Neuronal stem cell (in vitro differentiated cells): Measurements from ENCODE around the gene GDF2.

Experiments used
- DNase-seq: peaks from one replicate; pipeline ENCODE4 v3.0.0-alpha.2; 2013; ENCODE audit warnings: low spot score
- H2AFZ ChIP-seq: one replicate; pipeline ENCODE4 v1.6.1; 2013; ENCODE audit warnings: mild to moderate bottlenecking, low read length, inconsistent platforms
- H2AK5ac ChIP-seq: 2 replicates; pipeline ENCODE4 v1.6.1; 2013; ENCODE audit warnings: low read depth, mild to moderate bottlenecking, inconsistent platforms, low read length, moderate library complexity, mixed read lengths
- H2BK120ac ChIP-seq: 2 replicates; pipeline ENCODE4 v1.6.1; 2013; ENCODE audit warnings: low read depth, mild to moderate bottlenecking, inconsistent platforms, low read length, moderate library complexity, mixed read lengths
- H2BK12ac ChIP-seq: one replicate; pipeline ENCODE4 v1.6.1; 2013; ENCODE audit warnings: low read length, inconsistent platforms
- H2BK15ac ChIP-seq: 2 replicates; pipeline ENCODE4 v1.6.1; 2013; ENCODE audit warnings: mild to moderate bottlenecking, low read length, inconsistent platforms, mixed read lengths
- H2BK5ac ChIP-seq: one replicate; pipeline ENCODE4 v1.6.1; 2013; ENCODE audit warnings: inconsistent platforms, mild to moderate bottlenecking, low read length, moderate library complexity
- H3K14ac ChIP-seq: one replicate; pipeline ENCODE4 v1.6.1; 2013; ENCODE audit warnings: low read length, inconsistent platforms
- H3K18ac ChIP-seq: 2 replicates; pipeline ENCODE4 v1.6.1; 2013; ENCODE audit warnings: low read length, inconsistent platforms
- H3K23ac ChIP-seq: 2 replicates; pipeline ENCODE4 v1.6.1; 2013; ENCODE audit warnings: low read depth, mild to moderate bottlenecking, mixed read lengths, low read length, inconsistent platforms; ENCODE audit not compliant: poor library complexity
- H3K27ac ChIP-seq: replicated peaks from 3 replicates; pipeline ENCODE4 v1.5.1; 2013; ENCODE audit warnings: low read length, inconsistent platforms
- H3K27me3 ChIP-seq, 3 experiments: 2 replicates each; pipeline ENCODE4 v1.6.1; 2013; ENCODE audit warnings: low read length in 3 of 3, mild to moderate bottlenecking in 2 of 3, inconsistent platforms in 1 of 3, low read depth in 1 of 3, mixed read lengths in 1 of 3, moderate library complexity in 1 of 3; ENCODE audit not compliant: control insufficient read depth in 3 of 3, insufficient read depth in 3 of 3
- H3K36me3 ChIP-seq, 2 donors: replicated peaks in 1 of 2; 2 replicates each; pipeline ENCODE4 v1.6.1; 2013; ENCODE audit warnings: low read length in 2 of 2; ENCODE audit not compliant: control insufficient read depth in 2 of 2, insufficient read depth in 2 of 2
- H3K4ac ChIP-seq: 2 replicates; pipeline ENCODE4 v1.6.1; 2013; ENCODE audit warnings: inconsistent platforms, mild to moderate bottlenecking, low read length, moderate library complexity
- H3K4me1 ChIP-seq, 2 donors: 1 replicate in 1 of 2; 2 replicates in 1 of 2; pipeline ENCODE4 v1.6.1; 2013; ENCODE audit warnings: low read length in 2 of 2, low read depth in 1 of 2; ENCODE audit not compliant: control insufficient read depth in 2 of 2, insufficient read depth in 1 of 2
- H3K4me2 ChIP-seq: one replicate; pipeline ENCODE4 v1.6.1; 2013; ENCODE audit warnings: mild to moderate bottlenecking, low read length, inconsistent platforms; ENCODE audit not compliant: insufficient read depth, poor library complexity, severe bottlenecking
- H3K4me3 ChIP-seq, 2 donors: 2 replicates each; pipeline ENCODE4 v1.5.1; 2013; ENCODE audit warnings: low read length in 2 of 2, mild to moderate bottlenecking in 2 of 2, inconsistent platforms in 1 of 2, moderate library complexity in 1 of 2
- H3K79me1 ChIP-seq: one replicate; pipeline ENCODE4 v1.6.1; 2013; ENCODE audit warnings: low read depth, mild to moderate bottlenecking, inconsistent platforms, low read length, moderate library complexity
- H3K9ac ChIP-seq: one replicate; pipeline ENCODE4 v1.6.1; 2013; ENCODE audit warnings: mild to moderate bottlenecking, low read depth, low read length, inconsistent platforms; ENCODE audit not compliant: poor library complexity
- H3K9me3 ChIP-seq, 2 donors: replicated peaks in 1 of 2; 2 replicates each; pipeline versions ENCODE3 to v1.6.1; 2013; ENCODE audit warnings: low read length in 2 of 2, mild to moderate bottlenecking in 2 of 2, inconsistent platforms in 1 of 2, low read depth in 1 of 2, mixed read lengths in 1 of 2, moderate library complexity in 1 of 2; ENCODE audit not compliant: control insufficient read depth in 2 of 2, insufficient read depth in 1 of 2
- H4K8ac ChIP-seq: one replicate; pipeline ENCODE4 v1.6.1; 2013; ENCODE audit warnings: low read depth, mild to moderate bottlenecking, inconsistent platforms, low read length, moderate library complexity
- H4K91ac ChIP-seq: one replicate; pipeline ENCODE4 v1.6.1; 2013; ENCODE audit warnings: low read length, low read depth, mild to moderate bottlenecking, inconsistent platforms; ENCODE audit not compliant: poor library complexity
- WGBS, 2 donors: extraction: QIAGEN DNeasy Blood & Tissue Kit; methylation state at CpG; one replicate each; pipeline ENCODE4 v1.1.7; 2013; ENCODE audit warnings: missing lambda C conversion rate in 2 of 2, mixed read lengths in 1 of 2; ENCODE audit not compliant: insufficient read length in 2 of 2, insufficient replicate concordance in 1 of 2; ENCODE audit errors: extremely low coverage in 2 of 2; 5-methylcytosine and 5-hydroxymethylcytosine counted together

The GDF2 gene

GRCh38 chr10:47354900-47355299, 32.6 kb downstream of the GDF2 start:
- H3K18ac ChIP-seq: no peak overlapping the region
- H2AFZ ChIP-seq: no peak overlapping the region
- no peak overlapping the region for H3K23ac ChIP-seq
- H3K4me1 ChIP-seq: no peaks in the 10 kb centered on the region
- H3K36me3 ChIP-seq: no peaks in the 10 kb centered on the region
- H2BK5ac ChIP-seq: no peak overlapping the region
- no peaks in the 10 kb centered on the region for H3K79me1 ChIP-seq
- H2BK120ac ChIP-seq: no peak overlapping the region
- H2BK15ac ChIP-seq: no peak overlapping the region
- H3K4ac ChIP-seq: no peak overlapping the region
- H2BK12ac ChIP-seq: no peak overlapping the region
- H3K14ac ChIP-seq: no peak overlapping the region
- no peak overlapping the region for H3K4me3 ChIP-seq
- H4K91ac ChIP-seq: no peak overlapping the region
- H3K9me3 ChIP-seq: no peaks in the 10 kb centered on the region
- H3K9ac ChIP-seq: no peak overlapping the region
- no peak overlapping the region for H4K8ac ChIP-seq
- no CpG with 5 or more reads among the region's 1 CpG for WGBS, 2 donors
- DNase-seq: no peak
- H3K27ac ChIP-seq: no peak overlapping the region
- peaks cover 0 to 6% (median 0%) of the 10 kb centered on the region in 3 experiments for H3K27me3 ChIP-seq
- H3K4me2 ChIP-seq: no peak overlapping the region
- no peak overlapping the region for H2AK5ac ChIP-seq

DNA sequence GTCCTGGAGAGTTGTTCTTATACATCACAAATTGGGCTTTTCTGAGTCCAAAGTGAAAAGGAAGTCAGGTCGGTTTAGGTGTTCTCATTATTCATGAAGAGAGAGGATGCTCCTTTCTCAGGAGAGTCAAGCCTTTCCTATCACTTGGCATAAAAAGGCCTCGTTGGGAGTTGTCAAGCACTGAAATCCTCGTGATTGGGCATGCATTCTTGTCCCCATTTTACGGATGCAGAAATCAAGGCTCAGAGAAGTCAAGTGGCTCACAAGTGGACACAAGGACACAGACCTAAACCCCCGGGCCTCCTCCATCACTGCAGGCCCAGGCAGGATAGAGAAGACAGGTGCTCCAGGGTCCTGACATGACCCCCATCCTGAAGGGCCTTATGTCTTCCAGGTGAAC, 34.5 kb downstream of the GDF2 start:
- peaks cover 0 to 3% of the 10 kb centered on the region in 2 donors for H3K4me1 ChIP-seq
- H3K4me3 ChIP-seq: no peak overlapping the region
- H3K27ac ChIP-seq: no peak overlapping the region
- no peak overlapping the region for H2AK5ac ChIP-seq
- no peak overlapping the region for H4K8ac ChIP-seq
- no peak overlapping the region for H3K14ac ChIP-seq
- peaks cover 0 to 6% (median 0%) of the 10 kb centered on the region in 3 experiments for H3K27me3 ChIP-seq
- H3K23ac ChIP-seq: no peak overlapping the region
- no peak overlapping the region for H3K4me2 ChIP-seq
- WGBS, 2 donors: no CpG with 5 or more reads among the region's 5 CpGs
- H2BK12ac ChIP-seq: no peak overlapping the region
- DNase-seq: no peak
- H3K9me3 ChIP-seq: no peaks in the 10 kb centered on the region
- no peaks in the 10 kb centered on the region for H3K79me1 ChIP-seq
- H3K9ac ChIP-seq: no peak overlapping the region
- H3K4ac ChIP-seq: no peak overlapping the region
- H3K36me3 ChIP-seq: no peaks in the 10 kb centered on the region
- no peak overlapping the region for H4K91ac ChIP-seq
- H2BK5ac ChIP-seq: no peak overlapping the region
- H2BK120ac ChIP-seq: no peak overlapping the region
- H2BK15ac ChIP-seq: no peak overlapping the region
- no peak overlapping the region for H3K18ac ChIP-seq
- no peak overlapping the region for H2AFZ ChIP-seq

DNA sequence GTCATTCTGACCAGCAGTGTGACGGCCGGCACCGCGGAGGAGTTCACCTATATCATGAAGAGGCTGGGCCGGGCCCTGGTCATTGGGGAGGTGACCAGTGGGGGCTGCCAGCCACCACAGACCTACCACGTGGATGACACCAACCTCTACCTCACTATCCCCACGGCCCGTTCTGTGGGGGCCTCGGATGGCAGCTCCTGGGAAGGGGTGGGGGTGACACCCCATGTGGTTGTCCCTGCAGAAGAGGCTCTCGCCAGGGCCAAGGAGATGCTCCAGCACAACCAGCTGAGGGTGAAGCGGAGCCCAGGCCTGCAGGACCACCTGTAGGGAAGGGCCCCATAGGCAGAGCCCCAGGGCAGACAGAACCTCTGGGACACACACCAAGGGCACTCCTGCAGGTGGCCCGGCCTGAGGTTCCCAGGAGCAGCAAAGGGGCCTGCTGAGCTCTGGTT, 34.9 kb downstream of the GDF2 start:
- no peaks in the 10 kb centered on the region for H3K9me3 ChIP-seq
- H3K4ac ChIP-seq: no peak overlapping the region
- no CpG with 5 or more reads among the region's 12 CpGs for WGBS, 2 donors
- DNase-seq: no peak
- no peak overlapping the region for H2BK5ac ChIP-seq
- no peak overlapping the region for H2AK5ac ChIP-seq
- no peak overlapping the region for H4K91ac ChIP-seq
- H2BK15ac ChIP-seq: no peak overlapping the region
- no peak overlapping the region for H2BK120ac ChIP-seq
- H3K9ac ChIP-seq: no peak overlapping the region
- no peak overlapping the region for H3K4me3 ChIP-seq
- no peak overlapping the region for H3K27ac ChIP-seq
- peaks cover 0 to 3% of the 10 kb centered on the region in 2 donors for H3K4me1 ChIP-seq
- H3K18ac ChIP-seq: peak overlapping the region; percentile 52
- no peak overlapping the region for H2AFZ ChIP-seq
- H2BK12ac ChIP-seq: no peak overlapping the region
- no peak overlapping the region for H4K8ac ChIP-seq
- H3K23ac ChIP-seq: no peak overlapping the region
- H3K36me3 ChIP-seq: no peaks in the 10 kb centered on the region
- H3K14ac ChIP-seq: no peak overlapping the region
- no peak overlapping the region for H3K4me2 ChIP-seq
- H3K27me3 ChIP-seq: peaks cover 0 to 6% (median 0%) of the 10 kb centered on the region in 3 experiments
- H3K79me1 ChIP-seq: no peaks in the 10 kb centered on the region

DNA sequence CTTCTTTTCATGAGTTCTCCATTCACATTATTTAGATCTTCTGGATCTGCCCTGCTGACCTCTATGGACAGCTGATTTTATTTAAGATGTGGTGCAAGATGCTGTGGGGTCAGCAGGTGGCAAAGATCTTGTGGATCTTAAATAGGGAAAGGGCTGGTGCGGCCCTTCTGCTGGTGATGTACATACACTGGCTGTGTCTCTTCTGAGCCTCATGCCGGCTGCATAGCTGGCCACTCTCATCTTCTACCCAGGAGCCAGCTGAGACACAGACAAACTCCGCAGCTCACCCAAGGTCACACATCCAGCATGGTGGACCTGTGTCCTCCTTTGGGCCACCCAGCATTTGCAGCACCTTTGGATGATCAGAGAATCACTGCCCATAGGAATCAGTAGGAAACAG, 35.7 kb downstream of the GDF2 start:
- WGBS, 2 donors: no CpG with 5 or more reads among the region's 3 CpGs
- H3K23ac ChIP-seq: no peak overlapping the region

More for the DNA sequence above, 35.7 kb downstream of the GDF2 start:
- H3K18ac ChIP-seq: no peak overlapping the region
- H2AFZ ChIP-seq: no peak overlapping the region
- no peak overlapping the region for H2BK120ac ChIP-seq
- H2BK15ac ChIP-seq: no peak overlapping the region
- H3K4me2 ChIP-seq: no peak overlapping the region
- no peak overlapping the region for H3K4me3 ChIP-seq
- no peak overlapping the region for H4K8ac ChIP-seq
- no peak overlapping the region for H2AK5ac ChIP-seq
- peaks cover 0 to 3% of the 10 kb centered on the region in 2 donors for H3K4me1 ChIP-seq
- H3K4ac ChIP-seq: no peak overlapping the region
- no peak overlapping the region for H2BK5ac ChIP-seq
- H3K9me3 ChIP-seq: no peaks in the 10 kb centered on the region
- no peak overlapping the region for H3K27ac ChIP-seq
- DNase-seq: no peak
- H3K14ac ChIP-seq: no peak overlapping the region
- H3K79me1 ChIP-seq: no peaks in the 10 kb centered on the region
- no peak overlapping the region for H4K91ac ChIP-seq
- H3K9ac ChIP-seq: no peak overlapping the region
- H3K27me3 ChIP-seq: peaks cover 0 to 4% (median 0%) of the 10 kb centered on the region in 3 experiments
- no peaks in the 10 kb centered on the region for H3K36me3 ChIP-seq
- H2BK12ac ChIP-seq: no peak overlapping the region
